HepG2 (cell line): Measurements from ENCODE around the gene KCTD14. TPM values are rescaled to one million over a fixed set of nuclear protein-coding genes. Genes with fewer than 3 reads are reported as not detected.
A peak's percentile ranks its signal among the peaks of the same experiment; 100 is the strongest.

Source experiments
- ARID4A ChIP-seq: sonication (generic); formaldehyde crosslinking; IDR thresholded peaks from 2 replicates; pipeline ENCODE4 v1.5.0; 2020; ENCODE audit warnings: mild to moderate bottlenecking, missing genetic modification reagents, borderline replicate concordance
- MAX ChIP-seq: IDR thresholded peaks from 2 replicates; pipeline ENCODE4 v1.6.1; 2012; ENCODE audit warnings: inconsistent platforms
- SAP130 ChIP-seq: IDR thresholded peaks from 2 replicates; pipeline ENCODE4 v1.6.1; 2016; ENCODE audit warnings: low read depth
- SIN3B ChIP-seq: fragments of 150-350 bp; IDR thresholded peaks from 2 replicates; pipeline ENCODE4 v1.6.1; 2014; ENCODE audit warnings: low read length
- U2AF2 ChIP-seq: fragments of 200-400 bp; formaldehyde crosslinking; IDR thresholded peaks from 2 replicates; pipeline ENCODE4 v1.6.1; 2017; ENCODE audit warnings: low read depth, mild to moderate bottlenecking, low read length
- ZBED4 ChIP-seq: sonication (generic); formaldehyde crosslinking; IDR thresholded peaks from 2 replicates; pipeline ENCODE4 v1.4.0; 2020; ENCODE audit warnings: missing genetic modification reagents, borderline replicate concordance
- ZNF264 ChIP-seq: sonication (generic); formaldehyde crosslinking; IDR thresholded peaks from 2 replicates; pipeline ENCODE4 v1.4.0; 2020; ENCODE audit warnings: missing genetic modification reagents
- ZNF652 ChIP-seq: IDR thresholded peaks from 2 replicates; pipeline ENCODE4 v1.6.1; 2016; ENCODE audit warnings: low read depth, borderline replicate concordance
- ZNF749 ChIP-seq: sonication (generic); formaldehyde crosslinking; IDR thresholded peaks from 2 replicates; pipeline ENCODE4 v1.8.0; 2022; ENCODE audit warnings: mild to moderate bottlenecking, missing genetic modification reagents, moderate library complexity, borderline replicate concordance
- polyA plus RNA-seq, 8 experiments: library from polyadenylated mRNA; depleted of rRNA in 3 of 8; stranded (reverse) in 7 of 8; unstranded in 1 of 8; fragments of >200 nt; fragmentation: Illumina TruSeq in 4 of 8; extraction: Trizol in 4 of 8; gene quantifications; 2 replicates each; pipeline versions ENCODE4 v1.2.1 to v1.2.3, GENCODE V29; 2011 to 2016; ENCODE audit warnings: low read depth in 4 of 8, missing spikeins in 1 of 8, mixed read lengths in 1 of 8; ENCODE audit not compliant: insufficient read depth in 1 of 8
- total RNA-seq, 5 experiments: library from RNA; depleted of rRNA; stranded (reverse); fragments of >200 nt; fragmentation: Illumina TruSeq; extraction: Trizol; gene quantifications; 2 replicates each; pipeline ENCODE4 v1.2.3, GENCODE V29; 2016; ENCODE audit warnings: low read depth in 1 of 5
- TF ChIP-seq, protein P1 (sequence below): sonication (generic); formaldehyde crosslinking; IDR thresholded peaks from 2 replicates; pipeline ENCODE4 v1.4.0; 2020; ENCODE audit warnings: missing genetic modification reagents
- TF ChIP-seq, protein P2 (sequence below): sonication (generic); formaldehyde crosslinking; IDR thresholded peaks from 2 replicates; pipeline ENCODE4 v1.4.0; 2020; ENCODE audit warnings: missing genetic modification reagents, mild to moderate bottlenecking, borderline replicate concordance

Gene KCTD14
- total and polyA plus RNA-seq, 2 of the 13 experiments (the other 11 are each of a cell fraction or from before 2014, with no cell fraction given), result 10.3 to 15.6 TPM

DNA sequence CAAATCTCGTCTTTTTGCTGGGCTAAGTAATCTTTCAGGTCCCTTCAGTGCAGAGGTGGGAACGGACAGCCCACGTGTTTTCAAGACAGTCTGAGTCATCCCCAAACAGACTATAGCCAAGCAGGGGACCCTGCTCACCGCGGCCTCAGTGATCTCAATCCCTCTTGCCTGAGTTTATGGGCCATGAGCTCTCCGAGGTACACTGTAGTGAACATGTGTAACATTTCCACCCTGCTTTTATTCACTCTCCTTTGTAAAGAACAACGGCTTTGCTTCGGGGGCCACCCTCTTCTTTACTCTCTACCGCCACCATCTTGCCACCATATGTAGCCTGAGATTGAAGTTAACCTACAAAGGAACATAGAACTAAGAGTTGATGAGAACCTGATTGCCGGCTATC is 11.5 kb upstream of the KCTD14 start (continued):
- TF ChIP-seq ARID4A (CRISPR knock-in tag) (no peak), SIN3B (no peak), ZNF652 (CRISPR knock-in tag) (peak; percentile 34; the same call in 1 of the 2 replicates), ZNF264 (CRISPR knock-in tag) (no peak), U2AF2 (no peak), ZBED4 (CRISPR knock-in tag) (no peak), ZNF749 (CRISPR knock-in tag) (no peak), SAP130 (peak; percentile 28; the same call in 1 of the 2 replicates), MAX (peak; percentile 38; the same call in 1 of the 2 replicates)
- TF ChIP-seq, protein P1, sequence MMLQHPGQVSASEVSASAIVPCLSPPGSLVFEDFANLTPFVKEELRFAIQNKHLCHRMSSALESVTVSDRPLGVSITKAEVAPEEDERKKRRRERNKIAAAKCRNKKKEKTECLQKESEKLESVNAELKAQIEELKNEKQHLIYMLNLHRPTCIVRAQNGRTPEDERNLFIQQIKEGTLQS (CRISPR knock-in tag), result 0 out of 2 replicates have a peak, but pooled peaks have one; percentile 31
- TF ChIP-seq, protein P2, sequence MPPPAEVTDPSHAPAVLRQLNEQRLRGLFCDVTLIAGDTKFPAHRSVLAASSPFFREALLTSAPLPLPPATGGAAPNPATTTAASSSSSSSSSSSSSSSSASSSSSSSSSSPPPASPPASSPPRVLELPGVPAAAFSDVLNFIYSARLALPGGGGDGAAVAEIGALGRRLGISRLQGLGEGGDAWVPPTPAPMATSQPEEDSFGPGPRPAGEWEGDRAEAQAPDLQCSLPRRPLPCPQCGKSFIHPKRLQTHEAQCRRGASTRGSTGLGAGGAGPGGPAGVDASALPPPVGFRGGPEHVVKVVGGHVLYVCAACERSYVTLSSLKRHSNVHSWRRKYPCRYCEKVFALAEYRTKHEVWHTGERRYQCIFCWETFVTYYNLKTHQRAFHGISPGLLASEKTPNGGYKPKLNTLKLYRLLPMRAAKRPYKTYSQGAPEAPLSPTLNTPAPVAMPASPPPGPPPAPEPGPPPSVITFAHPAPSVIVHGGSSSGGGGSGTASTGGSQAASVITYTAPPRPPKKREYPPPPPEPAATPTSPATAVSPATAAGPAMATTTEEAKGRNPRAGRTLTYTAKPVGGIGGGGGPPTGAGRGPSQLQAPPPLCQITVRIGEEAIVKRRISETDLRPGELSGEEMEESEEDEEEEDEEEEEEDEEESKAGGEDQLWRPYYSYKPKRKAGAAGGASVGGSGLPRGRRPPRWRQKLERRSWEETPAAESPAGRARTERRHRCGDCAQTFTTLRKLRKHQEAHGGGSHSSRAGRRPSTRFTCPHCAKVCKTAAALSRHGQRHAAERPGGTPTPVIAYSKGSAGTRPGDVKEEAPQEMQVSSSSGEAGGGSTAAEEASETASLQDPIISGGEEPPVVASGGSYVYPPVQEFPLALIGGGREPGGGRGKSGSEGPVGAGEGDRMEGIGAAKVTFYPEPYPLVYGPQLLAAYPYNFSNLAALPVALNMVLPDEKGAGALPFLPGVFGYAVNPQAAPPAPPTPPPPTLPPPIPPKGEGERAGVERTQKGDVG (CRISPR knock-in tag), result no peak
